ENCODE data around the gene TNFRSF8. TPM values are rescaled to one million over a fixed set of nuclear protein-coding genes. Genes with fewer than 3 reads are reported as not detected.

The TNFRSF8 gene
- total RNA-seq, 2 experiments from 2014 or later, result 6.0 to 6.5 TPM

DNA sequence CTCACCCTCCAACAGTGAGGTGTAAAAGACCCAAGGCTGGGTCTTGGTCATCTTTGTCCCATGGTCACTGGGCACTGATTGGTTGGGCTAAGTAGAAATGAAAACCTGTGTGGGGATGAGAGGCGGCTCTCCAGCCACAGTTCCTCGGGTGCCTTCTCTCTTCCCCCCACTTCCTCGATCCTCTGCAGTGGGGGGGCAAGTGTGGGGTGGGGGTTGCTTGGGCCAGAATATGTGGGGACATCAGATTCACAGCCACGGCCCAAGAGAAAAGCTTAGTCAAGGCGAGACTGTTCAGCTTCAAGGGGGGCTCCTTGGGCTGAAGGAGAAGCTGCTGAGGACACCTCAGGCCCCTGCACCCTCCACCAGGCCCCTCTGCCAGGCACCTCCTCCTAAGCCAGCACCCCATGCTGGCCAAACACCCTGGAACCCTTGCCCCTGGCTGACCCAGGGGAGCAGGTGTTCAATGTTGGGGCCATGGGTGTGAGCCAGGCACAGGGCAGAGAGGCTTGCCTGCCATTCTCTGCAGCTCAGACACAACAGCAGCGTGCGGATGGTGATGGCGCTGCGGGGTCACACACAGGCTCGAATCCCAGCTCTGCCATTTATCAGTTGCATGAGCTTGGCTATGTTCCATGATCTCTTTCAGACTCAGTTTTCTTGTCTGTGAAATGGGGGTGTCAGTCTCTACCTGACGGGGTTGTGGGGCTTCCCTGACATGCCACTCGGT lies 82.7 kb downstream of the TNFRSF8 start:
- POLR2A ChIA-PET, result interaction anchor here (0.6 kb wide), 1 partner anchor 236 kb away, joined by 3 read pairs; no protein-coding TSS in a partner anchor
- peak overlapping the region; percentile 99 for H3K27ac Mint-ChIP-seq

DNA sequence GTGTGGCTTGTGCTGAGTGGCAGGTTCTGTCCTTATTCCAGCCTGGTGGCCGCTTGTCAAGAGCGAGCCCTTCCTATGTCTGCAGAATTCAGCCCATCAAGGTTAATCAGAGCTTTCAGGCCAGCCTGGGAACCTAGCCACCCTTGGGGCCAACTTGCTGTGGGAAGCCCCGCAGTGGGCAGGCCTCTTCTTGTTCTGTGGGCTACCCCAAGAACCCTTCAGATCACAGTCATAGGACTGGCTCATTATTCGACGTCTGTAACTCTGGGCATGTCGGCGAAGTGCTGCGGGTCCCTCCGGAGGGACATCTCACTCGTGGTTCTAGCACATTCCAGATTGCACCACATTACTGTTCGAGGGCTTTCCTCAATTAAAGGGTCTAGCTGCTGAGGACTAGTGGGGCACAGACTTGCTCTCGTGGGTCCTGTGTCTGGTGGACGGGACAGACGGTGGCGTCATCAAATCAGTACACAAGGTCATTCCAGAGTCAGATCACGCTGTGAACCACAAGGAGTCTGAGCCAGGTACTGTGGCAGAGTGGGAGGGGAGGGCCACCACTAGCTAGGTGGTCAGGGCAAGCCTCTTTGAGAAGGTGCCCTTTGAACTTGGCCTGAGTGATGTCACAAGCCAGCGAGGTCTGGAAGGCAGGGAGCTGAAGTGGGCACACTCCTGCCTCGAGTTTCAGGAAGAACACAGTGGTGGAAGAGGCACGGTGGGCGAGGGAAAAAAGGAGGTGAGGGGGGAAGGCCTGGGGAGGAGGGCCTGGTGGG lies 83.4 kb downstream of the TNFRSF8 start:
- no peak for DNase-seq
- H3K27ac Mint-ChIP-seq, result peak overlapping the region; percentile 99
- ChIA-PET CTCF (interaction anchor here (1.2 to 3.6 kb wide), 7 partner anchors 10 to 32 kb away, joined by 3 to 19 read pairs (median 5); no protein-coding TSS in a partner anchor), POLR2A (interaction anchor here (0.6 kb wide), 1 partner anchor 236 kb away, joined by 3 read pairs; no protein-coding TSS in a partner anchor)
- H3K4me3 Mint-ChIP-seq, result no peak overlapping the region
- H3K36me3 Mint-ChIP-seq (ENCODE audit: low read depth), result peaks cover 18% of the 10 kb centered on the region
- no peaks in the 10 kb centered on the region for H3K27me3 Mint-ChIP-seq
- H3K9me3 Mint-ChIP-seq, result peaks cover 9% of the 10 kb centered on the region
- peaks cover 80% of the 10 kb centered on the region for H3K4me1 Mint-ChIP-seq

More for the DNA sequence above, 82.7 kb downstream of the TNFRSF8 start:
- H3K36me3 Mint-ChIP-seq (ENCODE audit: low read depth), result peaks cover 13% of the 10 kb centered on the region
- peaks cover 73% of the 10 kb centered on the region for H3K4me1 Mint-ChIP-seq
- peaks cover 9% of the 10 kb centered on the region for H3K9me3 Mint-ChIP-seq
- H3K27me3 Mint-ChIP-seq, result no peaks in the 10 kb centered on the region
- H3K4me3 Mint-ChIP-seq, result no peak overlapping the region
- DNase-seq, result no peak
- CTCF ChIA-PET, result interaction anchor here (1.2 to 3.6 kb wide), 6 partner anchors 9 to 21 kb away, joined by 3 to 19 read pairs (median 5); no protein-coding TSS in a partner anchor

DNA sequence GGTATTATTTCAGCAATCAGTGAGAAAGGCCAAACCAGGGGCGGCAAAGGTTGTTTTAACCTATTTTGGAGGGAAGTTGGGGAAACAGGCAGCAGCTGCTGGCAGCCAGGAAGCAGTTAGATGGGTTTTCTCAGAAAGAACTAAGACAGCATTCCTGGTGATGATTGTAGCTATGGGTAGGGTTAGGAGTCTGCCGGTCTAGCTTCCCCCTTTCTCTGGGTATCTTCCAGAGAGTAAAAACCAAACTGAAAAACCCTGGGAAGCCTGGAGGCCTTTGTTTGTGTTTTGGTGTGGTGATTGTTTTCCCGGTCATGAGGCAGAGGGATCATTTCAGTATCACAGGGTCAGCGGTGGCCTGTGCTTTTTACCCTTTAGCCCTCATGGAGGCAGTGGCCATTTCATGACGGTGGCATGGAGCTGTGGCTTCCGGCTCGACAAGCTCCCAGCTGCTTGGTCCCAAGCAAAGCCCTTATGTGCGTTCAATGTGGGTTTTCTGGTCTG lies 84.1 kb downstream of the TNFRSF8 start:
- Mint-ChIP-seq H3K4me1 (peaks cover 87% of the 10 kb centered on the region), H3K36me3 (ENCODE audit: low read depth) (peaks cover 24% of the 10 kb centered on the region), H3K9me3 (peaks cover 12% of the 10 kb centered on the region), H3K27ac (peak overlapping the region; percentile 99), H3K4me3 (no peak overlapping the region), H3K27me3 (no peaks in the 10 kb centered on the region)
- DNase-seq, result no peak
- ChIA-PET POLR2A (interaction anchor here (0.6 kb wide), 1 partner anchor 9 kb away, joined by 4 read pairs; no protein-coding TSS in a partner anchor), CTCF (interaction anchor here (0.6 to 3.6 kb wide), 7 partner anchors 9 to 164 kb away, joined by 3 to 19 read pairs (median 5); no protein-coding TSS in a partner anchor)

DNA sequence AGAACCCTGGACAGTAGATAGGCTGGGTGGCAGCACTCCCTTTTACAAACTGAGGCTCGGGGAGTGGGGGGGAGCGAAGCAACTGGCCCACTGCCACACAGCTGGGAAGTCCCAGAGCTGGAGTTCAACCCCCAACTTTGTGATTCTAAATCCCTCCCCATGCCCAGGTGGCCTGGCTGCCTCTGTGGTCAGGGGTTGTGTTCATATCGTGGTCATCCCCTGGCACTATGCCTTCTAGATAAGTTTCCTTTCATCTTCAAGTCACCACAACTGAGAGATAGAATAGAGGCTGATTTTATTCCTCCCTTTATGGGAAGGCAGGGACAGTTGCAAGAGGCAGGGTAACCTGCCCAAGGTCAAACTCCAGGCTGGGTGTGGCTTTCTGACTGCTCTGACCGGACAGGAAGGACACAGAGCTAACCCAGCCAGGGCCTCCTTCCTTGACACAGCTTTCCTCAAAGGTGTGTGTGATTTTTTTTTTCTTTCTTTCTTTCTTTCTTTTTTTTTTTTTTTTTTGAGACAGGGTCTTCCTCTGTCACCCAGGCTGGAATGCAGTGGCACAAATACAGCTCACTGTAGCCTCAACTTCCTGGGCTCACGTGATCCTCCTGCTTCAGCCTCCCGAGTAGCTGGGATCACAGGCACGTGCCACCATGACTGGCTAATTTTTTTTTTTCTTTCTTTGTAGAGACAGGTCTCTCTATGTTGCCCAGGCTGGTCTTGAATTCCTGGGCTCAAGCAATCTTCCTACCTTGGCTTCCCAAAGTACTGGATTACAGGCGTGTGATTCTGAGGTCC lies 85.3 kb downstream of the TNFRSF8 start:
- H3K27me3 Mint-ChIP-seq, result no peaks in the 10 kb centered on the region
- peaks cover 12% of the 10 kb centered on the region for H3K9me3 Mint-ChIP-seq
- DNase-seq, result no peak
- H3K4me1 Mint-ChIP-seq, result peaks cover 92% of the 10 kb centered on the region
- no peak overlapping the region for H3K4me3 Mint-ChIP-seq
- H3K36me3 Mint-ChIP-seq (ENCODE audit: low read depth), result peaks cover 25% of the 10 kb centered on the region
- peak overlapping the region; percentile 99 for H3K27ac Mint-ChIP-seq
- ChIA-PET POLR2A (interaction anchor here (0.6 kb wide), 1 partner anchor 8 kb away, joined by 4 read pairs; no protein-coding TSS in a partner anchor), CTCF (interaction anchor here (0.6 to 4.2 kb wide), 10 partner anchors 9 to 439 kb away, joined by 3 to 23 read pairs (median 4); no protein-coding TSS in a partner anchor)

DNA sequence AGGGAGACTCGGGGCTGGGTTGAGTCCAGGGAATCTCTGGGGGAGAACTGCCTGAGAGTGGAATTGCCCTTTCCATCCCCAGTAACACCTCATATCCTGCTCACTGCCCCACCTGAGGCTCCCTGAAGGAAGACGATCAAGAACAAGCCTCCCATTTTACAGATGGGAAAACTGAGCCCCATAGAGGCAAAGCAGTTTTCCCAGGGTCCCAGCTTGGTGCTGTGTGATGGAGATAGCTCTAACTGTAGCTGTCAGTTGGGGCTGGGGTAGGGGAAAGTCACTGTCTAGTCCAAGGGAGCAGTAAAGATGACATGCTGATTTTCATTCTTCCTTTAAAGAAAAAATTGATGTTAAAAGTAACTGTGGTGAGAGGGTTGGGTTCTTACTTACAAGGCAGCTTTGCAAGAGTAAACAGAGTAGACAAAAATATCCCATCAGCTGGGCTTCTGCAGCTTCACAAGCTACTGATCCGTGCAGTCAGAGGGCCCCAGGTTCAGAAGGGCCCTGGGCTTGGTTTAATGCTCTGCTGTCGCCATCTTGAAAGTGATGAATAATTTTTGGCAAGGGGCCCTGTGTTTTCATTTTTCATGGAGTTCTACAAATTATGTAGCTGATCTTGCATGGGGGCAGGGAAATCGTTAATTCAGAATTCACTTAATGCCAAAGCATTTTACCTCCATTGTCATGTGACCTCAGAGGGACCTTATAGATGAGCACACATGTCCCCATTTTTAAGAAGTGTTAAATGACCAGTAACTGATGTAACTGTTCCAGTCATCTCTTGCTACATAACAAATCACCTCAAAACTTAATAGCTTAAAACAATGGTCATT lies 86.1 kb downstream of the TNFRSF8 start:
- H3K27ac Mint-ChIP-seq, result peak overlapping the region; percentile 99
- peaks cover 12% of the 10 kb centered on the region for H3K9me3 Mint-ChIP-seq
- no peaks in the 10 kb centered on the region for H3K27me3 Mint-ChIP-seq
- DNase-seq, result no peak
- H3K4me3 Mint-ChIP-seq, result no peak overlapping the region
- POLR2A ChIA-PET, result no interaction called here
- peaks cover 25% of the 10 kb centered on the region for H3K36me3 Mint-ChIP-seq (ENCODE audit: low read depth)
- CTCF ChIA-PET, result interaction anchor here (0.7 to 4.2 kb wide), 12 partner anchors 11 to 285 kb away, joined by 3 to 23 read pairs (median 6); no protein-coding TSS in a partner anchor
- H3K4me1 Mint-ChIP-seq, result peaks cover 88% of the 10 kb centered on the region

DNA sequence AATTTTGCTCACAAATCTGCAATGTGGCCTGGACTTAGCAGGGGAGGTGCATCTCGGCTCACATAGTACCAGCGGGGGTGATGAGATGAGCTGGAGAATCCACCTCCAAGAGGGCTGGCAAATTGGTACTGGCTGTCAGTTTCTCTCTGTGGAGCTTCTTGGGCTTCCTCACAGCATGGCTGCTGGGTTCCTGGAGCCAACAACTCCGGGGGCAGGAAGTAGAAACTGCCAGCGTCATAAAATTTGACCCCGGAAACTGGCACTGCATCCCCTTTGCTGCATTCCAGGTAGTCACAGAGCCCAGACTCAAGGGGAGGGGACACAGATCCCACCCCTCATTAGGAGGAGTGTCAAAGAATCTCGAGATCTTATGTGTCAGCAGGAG lies 86.7 kb downstream of the TNFRSF8 start:
- ChIA-PET POLR2A (interaction anchor here (1.2 kb wide), 1 partner anchor 10 kb away, joined by 7 read pairs; no protein-coding TSS in a partner anchor), CTCF (interaction anchor here (1.0 to 4.2 kb wide), 10 partner anchors 10 to 84 kb away, joined by 3 to 23 read pairs (median 6); no protein-coding TSS in a partner anchor)
- Mint-ChIP-seq H3K27me3 (no peaks in the 10 kb centered on the region), H3K9me3 (peaks cover 12% of the 10 kb centered on the region), H3K36me3 (ENCODE audit: low read depth) (peaks cover 25% of the 10 kb centered on the region), H3K27ac (peak overlapping the region; percentile 99), H3K4me3 (no peak overlapping the region), H3K4me1 (peaks cover 88% of the 10 kb centered on the region)
- DNase-seq, result no peak

DNA sequence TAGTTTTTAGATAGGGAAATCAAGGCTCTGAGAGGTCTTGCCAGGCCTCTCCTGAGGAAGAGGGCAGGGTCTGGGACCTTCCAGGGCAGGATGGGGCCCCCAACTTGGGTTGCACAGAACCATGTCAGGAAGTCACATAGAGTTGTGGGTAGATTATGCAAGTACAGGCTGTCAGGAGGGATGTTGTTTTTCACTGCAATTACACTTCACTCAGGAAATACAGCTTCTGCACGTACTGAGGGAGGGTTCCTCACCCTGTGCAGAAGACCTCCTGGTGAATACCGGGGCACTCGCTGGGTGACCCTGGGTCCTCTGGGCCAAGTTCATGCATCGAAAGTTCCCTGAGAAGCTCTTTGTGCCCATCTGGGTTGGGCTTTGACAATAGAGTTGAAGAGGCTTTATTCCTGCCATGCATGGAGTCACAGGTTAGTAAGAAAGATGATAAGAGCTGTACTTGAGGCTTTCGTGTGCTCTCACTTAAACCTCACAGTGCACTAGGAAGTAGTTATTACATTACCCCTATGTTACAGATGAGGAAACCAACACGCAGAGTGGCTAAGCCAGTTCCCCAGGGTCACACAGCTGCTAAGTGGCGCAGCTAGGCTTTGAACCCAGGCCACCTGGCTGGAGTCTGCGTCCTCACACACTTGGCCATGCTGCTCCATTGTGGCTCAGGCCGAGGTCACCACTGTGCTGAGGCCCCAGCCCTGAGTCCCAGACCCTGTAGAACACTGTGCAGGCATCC lies 87.5 kb downstream of the TNFRSF8 start:
- Mint-ChIP-seq H3K36me3 (ENCODE audit: low read depth) (peaks cover 25% of the 10 kb centered on the region), H3K4me3 (peak overlapping the region; percentile 73), H3K27me3 (no peaks in the 10 kb centered on the region), H3K27ac (peak overlapping the region; percentile 99), H3K4me1 (peaks cover 89% of the 10 kb centered on the region), H3K9me3 (peaks cover 12% of the 10 kb centered on the region)
- DNase-seq, result peak; percentile 53
- CTCF ChIA-PET, result interaction anchor here (1.1 to 4.2 kb wide), 11 partner anchors 9 to 71 kb away, joined by 3 to 23 read pairs (median 6); no protein-coding TSS in a partner anchor
- POLR2A ChIA-PET, result interaction anchor here (0.7 to 1.2 kb wide), 3 partner anchors 9 to 51 kb away, joined by 3 to 7 read pairs (median 5); no protein-coding TSS in a partner anchor

DNA sequence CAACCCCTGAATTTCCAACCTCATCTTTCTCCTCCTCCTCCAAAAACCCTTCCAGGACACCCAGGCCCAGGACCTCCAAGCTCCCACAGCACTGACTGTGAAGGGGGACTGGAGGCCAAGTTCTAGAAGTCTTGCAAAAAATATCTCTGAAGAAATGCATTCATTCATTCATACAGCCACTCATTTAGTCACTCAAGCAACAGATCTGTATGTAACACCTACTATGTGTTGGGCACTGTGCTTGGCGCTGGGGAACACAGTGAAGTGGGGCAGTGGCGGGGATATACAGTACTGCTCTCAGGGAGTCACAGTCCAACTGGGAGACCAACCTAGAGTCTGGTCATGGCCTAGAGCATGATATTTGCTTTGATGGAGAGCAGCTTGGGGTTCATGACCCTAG lies 88.4 kb downstream of the TNFRSF8 start:
- POLR2A ChIA-PET, result interaction anchor here (0.6 kb wide), 1 partner anchor 243 kb away, joined by 3 read pairs; no protein-coding TSS in a partner anchor
- Mint-ChIP-seq H3K36me3 (ENCODE audit: low read depth) (peaks cover 25% of the 10 kb centered on the region), H3K4me1 (peaks cover 90% of the 10 kb centered on the region), H3K27ac (peak overlapping the region; percentile 99), H3K4me3 (peak overlapping the region; percentile 73), H3K27me3 (no peaks in the 10 kb centered on the region), H3K9me3 (peaks cover 14% of the 10 kb centered on the region)
- DNase-seq, result no peak
- CTCF ChIA-PET, result interaction anchor here (1.2 to 4.2 kb wide), 7 partner anchors 8 to 27 kb away, joined by 3 to 23 read pairs (median 6); no protein-coding TSS in a partner anchor

DNA sequence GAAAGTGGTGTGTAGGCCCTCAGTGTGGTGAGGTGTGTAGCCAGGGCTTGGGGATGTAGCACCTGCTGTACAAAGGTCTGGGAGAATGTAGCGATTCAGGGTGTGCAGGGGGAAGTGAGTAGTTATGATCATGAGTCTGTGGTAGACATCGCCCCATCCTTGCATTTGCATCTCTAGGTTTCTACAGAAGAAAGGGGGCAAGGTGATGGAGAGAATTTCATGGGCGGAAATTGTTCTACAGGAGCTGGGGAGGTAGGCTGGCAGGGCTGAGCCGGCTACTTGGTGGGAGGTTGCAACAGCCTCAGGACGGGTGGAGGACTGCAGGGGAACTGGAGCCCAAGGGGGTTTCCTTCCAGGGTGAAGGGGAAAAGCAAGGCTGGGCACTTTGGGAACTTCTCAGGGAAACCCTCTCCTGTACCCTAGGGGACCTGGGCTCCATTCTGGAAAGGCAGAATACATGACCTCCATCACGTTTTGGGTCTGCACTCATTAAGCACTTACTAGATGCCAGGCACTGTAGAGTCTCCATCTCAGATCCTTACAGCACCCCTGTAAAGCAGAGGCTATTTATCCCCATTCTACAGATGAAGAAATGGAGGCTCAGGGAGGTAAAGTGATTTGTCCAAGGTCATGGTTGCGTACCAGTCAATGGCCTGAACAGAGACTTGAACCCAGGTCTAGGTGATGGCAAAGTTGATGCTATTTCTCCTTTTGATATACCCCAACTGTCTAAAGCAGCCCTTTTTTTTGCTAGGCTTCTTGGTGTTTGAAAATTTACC lies 89.2 kb downstream of the TNFRSF8 start:
- H3K27me3 Mint-ChIP-seq, result no peaks in the 10 kb centered on the region
- no peak for DNase-seq
- peaks cover 88% of the 10 kb centered on the region for H3K4me1 Mint-ChIP-seq
- CTCF ChIA-PET, result interaction anchor here (1.2 to 4.2 kb wide), 3 partner anchors 10 to 17 kb away, joined by 3 to 18 read pairs (median 6); no protein-coding TSS in a partner anchor
- H3K9me3 Mint-ChIP-seq, result peaks cover 14% of the 10 kb centered on the region
- POLR2A ChIA-PET, result no interaction called here
- peak overlapping the region; percentile 99 for H3K27ac Mint-ChIP-seq
- no peak overlapping the region for H3K4me3 Mint-ChIP-seq
- H3K36me3 Mint-ChIP-seq (ENCODE audit: low read depth), result peaks cover 25% of the 10 kb centered on the region

DNA sequence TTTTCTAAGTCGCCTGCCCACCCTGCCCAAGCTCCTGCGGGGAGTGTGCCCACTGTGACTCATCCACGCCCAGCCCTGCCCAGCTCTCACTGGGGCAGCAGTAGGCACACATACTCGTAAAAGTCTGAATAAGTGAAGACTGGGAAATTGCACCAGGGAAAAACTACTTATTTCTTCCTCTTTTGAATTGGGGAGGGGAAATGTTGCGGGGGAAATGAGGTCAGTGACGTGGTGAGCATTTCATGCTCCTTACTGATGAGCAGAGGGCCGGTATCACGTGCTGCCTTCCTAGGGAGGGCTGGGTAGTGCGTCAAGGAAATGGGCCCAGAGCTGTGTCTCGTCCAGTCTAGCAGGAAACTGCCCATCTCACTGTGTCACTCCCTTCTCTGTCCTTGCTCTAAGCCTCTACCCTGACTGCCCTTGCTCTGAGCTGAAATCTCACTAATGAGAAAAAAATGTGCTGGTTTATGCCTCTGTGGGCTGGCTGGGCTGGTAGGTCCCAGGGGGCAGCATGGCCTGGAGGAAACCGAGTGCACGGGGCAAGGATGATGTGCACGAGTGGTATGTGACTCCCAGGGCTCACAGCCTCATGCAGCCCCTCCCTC lies 90.2 kb downstream of the TNFRSF8 start:
- peak overlapping the region; percentile 99 for H3K27ac Mint-ChIP-seq
- ChIA-PET POLR2A (no interaction called here), CTCF (no interaction called here)
- H3K4me3 Mint-ChIP-seq, result no peak overlapping the region
- H3K4me1 Mint-ChIP-seq, result peaks cover 88% of the 10 kb centered on the region
- peaks cover 14% of the 10 kb centered on the region for H3K9me3 Mint-ChIP-seq
- peaks cover 25% of the 10 kb centered on the region for H3K36me3 Mint-ChIP-seq (ENCODE audit: low read depth)
- no peaks in the 10 kb centered on the region for H3K27me3 Mint-ChIP-seq
- no peak for DNase-seq
